VCaP (cell line): ENCODE results near the gene INSYN2B.

Experiments
- H3K27ac ChIP-seq: fragments of 450-650 bp; 2 replicates; pipeline ENCODE4 v1.5.1; 2017
- TF ChIP-seq, protein P1 (sequence below): fragments of 450-650 bp; conservative IDR thresholded peaks from 2 replicates; pipeline ENCODE4 v1.5.1; 2017; ENCODE audit warnings: mild to moderate bottlenecking, moderate library complexity

INSYN2B gene

DNA sequence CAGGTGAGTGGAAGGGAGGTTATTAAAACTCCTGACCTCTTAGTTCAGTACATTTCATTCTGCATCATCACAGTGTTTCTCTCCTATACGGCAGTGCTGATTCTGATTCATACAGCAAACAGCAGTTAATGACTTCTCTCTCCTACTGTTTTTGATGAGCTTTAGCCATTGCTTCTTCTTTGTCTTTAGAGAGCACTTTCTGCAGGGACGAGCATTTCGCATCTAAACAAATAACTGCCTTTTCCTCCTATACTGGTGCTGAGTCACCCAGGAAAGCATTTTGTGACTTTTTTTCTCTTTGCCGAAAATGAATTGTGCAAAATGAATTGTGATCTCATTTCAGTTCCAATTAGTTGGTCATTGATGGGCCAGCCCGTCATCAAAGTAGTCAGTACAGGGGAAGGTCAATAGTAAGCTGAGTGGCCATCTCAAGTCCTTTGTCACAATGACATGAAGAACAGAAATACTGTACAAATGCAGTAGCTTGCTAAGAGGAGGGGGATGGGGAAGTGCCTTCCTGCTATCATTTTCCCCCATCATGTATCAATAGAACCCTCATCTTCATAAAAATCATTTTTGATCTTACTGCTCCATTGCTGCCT is 98.5 kb downstream of the INSYN2B start:
- TF ChIP-seq, protein P1, sequence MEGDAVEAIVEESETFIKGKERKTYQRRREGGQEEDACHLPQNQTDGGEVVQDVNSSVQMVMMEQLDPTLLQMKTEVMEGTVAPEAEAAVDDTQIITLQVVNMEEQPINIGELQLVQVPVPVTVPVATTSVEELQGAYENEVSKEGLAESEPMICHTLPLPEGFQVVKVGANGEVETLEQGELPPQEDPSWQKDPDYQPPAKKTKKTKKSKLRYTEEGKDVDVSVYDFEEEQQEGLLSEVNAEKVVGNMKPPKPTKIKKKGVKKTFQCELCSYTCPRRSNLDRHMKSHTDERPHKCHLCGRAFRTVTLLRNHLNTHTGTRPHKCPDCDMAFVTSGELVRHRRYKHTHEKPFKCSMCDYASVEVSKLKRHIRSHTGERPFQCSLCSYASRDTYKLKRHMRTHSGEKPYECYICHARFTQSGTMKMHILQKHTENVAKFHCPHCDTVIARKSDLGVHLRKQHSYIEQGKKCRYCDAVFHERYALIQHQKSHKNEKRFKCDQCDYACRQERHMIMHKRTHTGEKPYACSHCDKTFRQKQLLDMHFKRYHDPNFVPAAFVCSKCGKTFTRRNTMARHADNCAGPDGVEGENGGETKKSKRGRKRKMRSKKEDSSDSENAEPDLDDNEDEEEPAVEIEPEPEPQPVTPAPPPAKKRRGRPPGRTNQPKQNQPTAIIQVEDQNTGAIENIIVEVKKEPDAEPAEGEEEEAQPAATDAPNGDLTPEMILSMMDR, result no peak
- H3K27ac ChIP-seq, result no peak overlapping the region

DNA sequence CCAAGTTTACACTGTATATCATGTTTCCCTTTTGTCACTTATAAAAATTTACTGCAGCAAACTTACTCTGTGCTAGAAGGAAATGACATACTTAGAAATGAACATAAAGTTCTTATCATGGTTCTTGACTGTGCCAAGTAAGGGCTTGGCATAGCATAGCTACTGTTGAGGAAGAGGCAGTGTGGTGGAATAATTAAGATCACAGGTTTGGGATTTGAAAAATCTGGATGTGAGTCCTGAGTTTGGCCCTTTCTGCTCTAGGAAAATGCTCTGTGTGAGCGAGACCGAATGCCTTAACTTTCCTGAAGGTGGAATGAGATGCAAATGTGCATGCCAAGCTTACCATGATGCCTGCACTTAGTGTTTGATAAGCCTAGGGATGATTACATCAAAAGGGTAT is 99.5 kb downstream of the INSYN2B start:
- no peak overlapping the region for H3K27ac ChIP-seq
- TF ChIP-seq, protein P1, result no peak

DNA sequence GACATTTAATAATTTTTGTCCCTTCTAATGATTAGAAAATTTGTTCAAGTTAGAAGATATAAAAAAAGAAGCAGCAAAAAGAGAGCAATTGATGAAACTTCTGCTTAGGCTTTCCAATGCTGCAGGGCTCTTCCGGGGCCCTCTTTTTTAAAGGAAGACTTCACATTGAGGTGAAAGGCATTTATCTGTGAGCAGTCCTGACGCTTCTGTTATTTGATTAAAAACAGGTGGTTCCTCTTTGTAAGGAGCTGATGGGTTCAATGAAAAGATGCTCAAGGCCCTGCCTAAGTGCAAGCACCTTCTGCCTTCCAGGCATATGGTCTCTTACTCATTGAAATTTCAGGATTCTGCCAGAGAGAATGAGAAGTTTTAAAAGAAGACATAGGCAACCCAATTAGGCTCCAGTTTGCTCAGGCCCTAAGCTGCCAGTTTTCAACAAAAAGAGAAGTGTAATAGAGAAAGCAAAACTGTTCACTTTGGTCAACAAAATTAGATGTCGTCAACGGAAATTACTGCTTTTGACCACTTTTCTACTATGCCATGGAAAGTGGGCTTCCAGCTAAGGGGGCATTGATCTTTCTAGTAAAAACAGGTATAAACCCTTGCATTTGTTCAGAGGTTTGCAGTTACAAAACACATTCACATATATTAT is 100.2 kb downstream of the INSYN2B start:
- no peak overlapping the region for H3K27ac ChIP-seq
- TF ChIP-seq, protein P1, result no peak

DNA sequence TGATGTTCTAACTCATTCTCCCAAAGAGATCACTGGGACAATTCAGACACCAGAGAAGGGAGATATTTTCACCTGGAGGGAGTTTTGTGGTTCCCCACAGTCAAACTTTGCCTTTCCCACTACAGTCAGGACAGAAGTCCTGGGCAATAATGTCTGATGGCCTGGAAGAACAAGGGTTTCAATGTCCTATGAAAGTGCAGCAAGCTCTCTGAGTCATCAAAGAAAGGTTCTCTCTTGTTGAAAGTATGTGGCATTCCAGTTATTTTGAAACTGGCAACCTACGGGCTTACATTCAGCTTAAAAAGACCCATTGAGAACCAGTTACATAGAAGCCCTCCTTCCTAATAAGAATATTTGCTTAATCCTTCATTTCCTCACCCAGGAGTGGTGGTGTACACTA is 103.9 kb downstream of the INSYN2B start:
- TF ChIP-seq, protein P1, result no peak
- H3K27ac ChIP-seq, result no peak overlapping the region

DNA sequence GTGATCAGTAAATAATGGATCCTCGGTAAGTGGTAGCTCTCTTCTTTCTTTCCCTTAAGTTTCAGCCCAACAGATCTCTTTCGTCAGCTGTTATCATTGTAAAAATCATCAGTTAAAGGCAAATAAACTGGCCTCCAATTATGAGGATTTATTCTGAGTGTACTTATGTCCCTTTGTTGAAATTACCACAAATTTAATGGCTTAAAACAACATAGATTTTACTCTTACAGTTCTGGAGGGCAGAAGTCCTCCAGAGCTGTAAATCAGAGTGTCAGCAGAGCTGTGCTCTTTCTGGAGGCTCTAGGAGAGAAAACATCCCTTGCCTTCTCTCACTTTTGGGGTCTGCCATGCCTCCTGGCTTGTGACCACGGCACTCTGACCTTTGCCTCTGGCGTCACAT is 104.6 kb downstream of the INSYN2B start:
- TF ChIP-seq, protein P1, result no peak
- no peak overlapping the region for H3K27ac ChIP-seq

DNA sequence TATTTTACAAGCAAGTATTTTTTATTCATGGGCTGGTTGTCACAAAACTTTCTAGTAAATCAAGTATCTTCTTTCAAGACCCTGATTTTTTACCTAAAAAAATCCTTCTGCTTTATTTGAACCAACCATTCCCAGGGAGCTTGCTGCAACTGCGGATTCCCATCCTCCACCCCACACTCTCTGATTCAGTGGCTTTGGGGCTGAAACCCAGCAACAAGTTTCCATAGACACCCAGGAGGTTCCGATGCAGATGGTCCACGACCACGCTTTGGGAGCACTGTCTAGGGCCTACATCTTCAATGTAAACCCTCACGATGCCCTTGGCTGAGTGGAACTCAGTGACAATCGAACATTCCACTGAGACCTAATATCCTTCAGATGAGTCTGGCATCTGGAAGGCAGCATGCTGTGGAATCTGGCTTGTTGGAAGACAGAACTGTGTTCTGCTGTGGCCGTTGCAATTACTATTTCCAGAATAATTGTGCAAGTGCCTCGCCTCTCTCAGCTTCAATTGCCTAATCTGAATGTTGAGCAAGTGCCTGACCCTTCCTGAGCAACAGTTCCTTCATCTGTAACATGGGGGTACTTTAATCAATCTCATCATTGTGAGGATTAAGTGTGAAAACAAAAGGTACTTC is 105.1 kb downstream of the INSYN2B start:
- H3K27ac ChIP-seq, result no peak overlapping the region
- TF ChIP-seq, protein P1, result no peak

DNA sequence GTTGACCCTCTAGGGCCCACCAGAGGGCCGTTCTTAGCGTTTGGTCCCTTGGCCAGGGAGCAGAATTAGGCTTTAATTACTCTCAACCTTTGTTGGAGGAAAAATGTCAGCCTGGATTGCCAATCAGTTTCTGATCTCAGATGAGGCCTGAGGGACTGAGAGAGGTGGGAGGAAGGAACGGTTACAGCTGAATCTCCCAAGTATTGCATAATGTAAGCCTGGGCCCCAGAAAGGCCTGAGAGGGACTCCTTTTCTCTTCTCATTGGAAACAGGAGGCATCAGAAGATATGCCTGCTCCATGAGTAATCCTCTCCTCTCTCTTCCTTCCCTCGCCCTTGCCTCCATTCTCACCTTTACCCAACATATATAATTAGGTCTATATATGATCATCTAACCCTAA is 105.7 kb downstream of the INSYN2B start:
- no peak overlapping the region for H3K27ac ChIP-seq
- TF ChIP-seq, protein P1, result no peak
